Hepatocyte (in vitro differentiated cells): ENCODE results near the gene MAB21L4. TPM values are rescaled to one million over a fixed set of nuclear protein-coding genes. Genes with fewer than 3 reads are reported as not detected.

ENCODE experiments used
- DNase-seq: peaks from one replicate; pipeline ENCODE4 v3.0.0-alpha.2; 2016; ENCODE audit warnings: low spot score
- H2AFZ ChIP-seq: fragments of 200-600 bp; sonication (generic); 2 replicates; pipeline ENCODE4 v1.6.0; 2016; ENCODE audit warnings: antibody characterized with exemption, mild to moderate bottlenecking
- H3K27ac ChIP-seq: fragments of 200-600 bp; sonication (generic); 2 replicates; pipeline ENCODE4 v1.5.1; 2016; ENCODE audit warnings: mild to moderate bottlenecking
- H3K27me3 ChIP-seq: fragments of 200-600 bp; sonication (generic); 2 replicates; pipeline ENCODE4 v1.6.1; 2016
- H3K36me3 ChIP-seq: fragments of 200-600 bp; sonication (generic); replicated peaks from 2 replicates; pipeline ENCODE4 v1.5.1; 2016; ENCODE audit warnings: low read depth; ENCODE audit not compliant: insufficient read depth
- H3K4me1 ChIP-seq: fragments of 200-600 bp; sonication (generic); 2 replicates; pipeline ENCODE4 v1.5.1; 2016; ENCODE audit warnings: mild to moderate bottlenecking, moderate library complexity; ENCODE audit not compliant: insufficient read depth
- H3K4me2 ChIP-seq: fragments of 200-600 bp; sonication (generic); 2 replicates; pipeline ENCODE4 v1.6.0; 2016
- H3K4me3 ChIP-seq: fragments of 200-600 bp; sonication (generic); 2 replicates; pipeline ENCODE4 v1.5.1; 2016; ENCODE audit warnings: mild to moderate bottlenecking
- H3K79me2 ChIP-seq: fragments of 200-600 bp; sonication (generic); 2 replicates; pipeline ENCODE4 v1.6.0; 2017; ENCODE audit warnings: mild to moderate bottlenecking
- H3K9me2 ChIP-seq: fragments of 200-600 bp; sonication (generic); replicated peaks from 2 replicates; pipeline ENCODE4 v1.6.0; 2017; ENCODE audit warnings: mild to moderate bottlenecking; ENCODE audit not compliant: insufficient read depth
- H3K9me3 ChIP-seq: fragments of 200-600 bp; sonication (generic); 2 replicates; pipeline ENCODE4 v1.5.1; 2016; ENCODE audit warnings: low read depth, mild to moderate bottlenecking
- H4K20me1 ChIP-seq: fragments of 200-600 bp; sonication (generic); 2 replicates; pipeline ENCODE4 v1.6.0; 2016; ENCODE audit warnings: mild to moderate bottlenecking; ENCODE audit not compliant: insufficient read depth, poor library complexity, severe bottlenecking
- CTCF ChIP-seq: fragments of 200-600 bp; sonication (generic); IDR thresholded peaks from 2 replicates; pipeline ENCODE4 v1.5.1; 2016; ENCODE audit warnings: antibody characterized with exemption, mild to moderate bottlenecking; ENCODE audit not compliant: poor library complexity
- EZH2 ChIP-seq: fragments of 200-600 bp; sonication (generic); IDR thresholded peaks from 2 replicates; pipeline ENCODE4 v1.6.1; 2016; ENCODE audit warnings: antibody characterized with exemption, mild to moderate bottlenecking, borderline replicate concordance
- EZH2phosphoT487 ChIP-seq: fragments of 200-600 bp; sonication (generic); IDR thresholded peaks from one replicate; pipeline ENCODE4 v1.6.1; 2018; ENCODE audit warnings: antibody characterized with exemption, mild to moderate bottlenecking, low read depth, moderate library complexity; ENCODE audit not compliant: unreplicated experiment, severe bottlenecking
- WGBS: methylation state at CpG from one replicate; pipeline ENCODE4 v1.1.6; 2016; ENCODE audit warnings: low lambda C conversion rate; ENCODE audit errors: missing lambda C conversion rate; 5-methylcytosine and 5-hydroxymethylcytosine counted together
- polyA plus RNA-seq: library from polyadenylated mRNA; unstranded; fragments of >200 nt; fragmentation: Nextera tagmentation; extraction: Ambion mirVana; gene quantifications from 2 replicates; pipeline ENCODE4 v1.2.1, GENCODE V29; 2016
- total RNA-seq: library from RNA; depleted of rRNA; stranded (reverse); fragments of >200 nt; gene quantifications from 2 replicates; pipeline ENCODE4 v1.2.3, GENCODE V29; 2014

The MAB21L4 gene
- total and polyA plus RNA-seq, 2 experiments from 2014 or later: 11.5 to 34.5 TPM

- Histone ChIP-seq H4K20me1 (no peaks in the 10 kb centered on the region), H3K4me2 (no peak overlapping the region), H2AFZ (no peak overlapping the region), H3K4me1 (peaks cover 8% of the 10 kb centered on the region), H3K4me3 (no peak overlapping the region), H3K27ac (no peak overlapping the region), H3K9me2 (no peaks in the 10 kb centered on the region), H3K36me3 (no peaks in the 10 kb centered on the region), H3K79me2 (no peaks in the 10 kb centered on the region), H3K9me3 (no peaks in the 10 kb centered on the region), H3K27me3 (no peaks in the 10 kb centered on the region)
- no peak for DNase-seq
- TF ChIP-seq EZH2 (no peak), EZH2phosphoT487 (no peak), CTCF (no peak)
- 86% methylated on average over 1 of the region's 1 CpG for WGBS
Measured at GRCh38 chr2:240921995-240922244, 26.0 kb upstream of the MAB21L4 start.

- 90% methylated on average over 13 of the region's 13 CpGs for WGBS
- H3K4me2 ChIP-seq: no peak overlapping the region
- no peaks in the 10 kb centered on the region for H3K36me3 ChIP-seq
- peaks cover 11% of the 10 kb centered on the region for H3K4me1 ChIP-seq
- no peaks in the 10 kb centered on the region for H3K27me3 ChIP-seq
- no peaks in the 10 kb centered on the region for H3K9me3 ChIP-seq
- H4K20me1 ChIP-seq: no peaks in the 10 kb centered on the region
- DNase-seq: peak; percentile 50
- no peak overlapping the region for H2AFZ ChIP-seq
- H3K27ac ChIP-seq: no peak overlapping the region
- H3K79me2 ChIP-seq: no peaks in the 10 kb centered on the region
- H3K4me3 ChIP-seq: no peak overlapping the region
- no peak for TF ChIP-seq EZH2
- no peak for TF ChIP-seq EZH2phosphoT487
- no peak for TF ChIP-seq CTCF
- no peaks in the 10 kb centered on the region for H3K9me2 ChIP-seq
Measured at GRCh38 chr2:240921311-240921994, 25.5 kb upstream of the MAB21L4 start.

- H3K79me2 ChIP-seq: no peaks in the 10 kb centered on the region
Measured at GRCh38 chr2:240920783-240921231, 24.9 kb upstream of the MAB21L4 start.

More at GRCh38 chr2:240920783-240921231, 24.9 kb upstream of the MAB21L4 start:
- Histone ChIP-seq H3K36me3 (no peaks in the 10 kb centered on the region), H3K4me2 (no peak overlapping the region), H3K4me3 (no peak overlapping the region), H2AFZ (no peak overlapping the region), H3K27ac (no peak overlapping the region), H3K27me3 (peaks cover 2% of the 10 kb centered on the region), H4K20me1 (no peaks in the 10 kb centered on the region), H3K4me1 (peaks cover 11% of the 10 kb centered on the region), H3K9me2 (no peaks in the 10 kb centered on the region), H3K9me3 (no peaks in the 10 kb centered on the region)
- WGBS: 89% methylated on average over 4 of the region's 4 CpGs
- DNase-seq: peak; percentile 4
- TF ChIP-seq CTCF: no peak
- no peak for TF ChIP-seq EZH2
